H1 (cell line): ENCODE results near the gene IYD. TPM values are rescaled to one million over a fixed set of nuclear protein-coding genes. Genes with fewer than 3 reads are reported as not detected.

ENCODE experiments used
- CTCF ChIA-PET: fragments of 300-600 bp; sonication (Branson Sonifier 250); formaldehyde crosslinking; loops from one replicate; lab custom pipeline; 2021; ENCODE audit not compliant: partially characterized antibody; lab: Charles Lee
- POLR2A ChIA-PET: fragments of 300-600 bp; sonication (Branson Sonifier 250); formaldehyde crosslinking; loops from one replicate; lab custom pipeline; 2021; ENCODE audit warnings: inconsistent platforms; ENCODE audit not compliant: partially characterized antibody; lab: Charles Lee
- DNase-seq, 2 experiments: peaks; one replicate each; pipeline versions ENCODE4 v3.0.0 to v3.0.0-alpha.2; 2010 to 2022; ENCODE audit warnings: low spot score in 2 of 2, low read depth in 1 of 2, mixed read lengths in 1 of 2
- FAIRE-seq: peaks from 2 replicates; lab custom pipeline; 2011; peaks lifted over from hg19 to GRCh38; lab: Jason Lieb, UNC
- H2AFZ ChIP-seq: 2 replicates; pipeline ENCODE4 v1.8.1; 2012; ENCODE audit warnings: low read length, inconsistent platforms
- H2AK5ac ChIP-seq: 2 replicates; pipeline ENCODE4 v1.6.1; 2013; ENCODE audit warnings: low read depth, low read length
- H2BK120ac ChIP-seq: replicated peaks from 2 replicates; pipeline ENCODE3; 2013; ENCODE audit warnings: low read depth, low read length, inconsistent platforms
- H2BK12ac ChIP-seq: 2 replicates; pipeline ENCODE4 v1.6.1; 2013; ENCODE audit warnings: low read depth, low read length
- H2BK15ac ChIP-seq: 2 replicates; pipeline ENCODE4 v1.6.1; 2013; ENCODE audit warnings: low read length
- H2BK20ac ChIP-seq: 2 replicates; pipeline ENCODE4 v1.6.1; 2013; ENCODE audit warnings: low read length
- H2BK5ac ChIP-seq: 2 replicates; pipeline ENCODE4 v1.6.1; 2013; ENCODE audit warnings: low read depth, low read length
- H3K14ac ChIP-seq: 2 replicates; pipeline ENCODE4 v1.6.1; 2013; ENCODE audit warnings: inconsistent platforms; ENCODE audit not compliant: insufficient read length
- H3K18ac ChIP-seq: 2 replicates; pipeline ENCODE4 v1.6.1; 2013; ENCODE audit warnings: low read length; ENCODE audit errors: extremely low read depth
- H3K23ac ChIP-seq: 2 replicates; pipeline ENCODE4 v1.6.1; 2013; ENCODE audit warnings: inconsistent platforms; ENCODE audit not compliant: insufficient read length
- H3K23me2 ChIP-seq: 2 replicates; pipeline ENCODE4 v1.6.1; 2013; ENCODE audit warnings: low read depth, low read length
- H3K27ac ChIP-seq: 2 replicates; pipeline ENCODE4 v1.6.1; 2011; ENCODE audit warnings: low read depth, low read length, inconsistent platforms
- H3K27me3 ChIP-seq, 4 experiments: replicated peaks in 1 of 4; 1 replicate in 1 of 4; 2 replicates in 3 of 4; pipeline versions ENCODE4 v1.6.1 to v1.8.1; 2011 to 2013; ENCODE audit warnings: low read length in 3 of 4, mild to moderate bottlenecking in 3 of 4, inconsistent platforms in 2 of 4, mixed read lengths in 2 of 4, moderate library complexity in 1 of 4; ENCODE audit not compliant: control insufficient read depth in 3 of 4, insufficient read depth in 3 of 4; ENCODE audit errors: extremely low read depth in 1 of 4
- H3K36me3 ChIP-seq, 4 experiments: 2 replicates each; pipeline versions ENCODE4 v1.6.1 to v1.8.1; 2011 to 2013; ENCODE audit warnings: mild to moderate bottlenecking in 4 of 4, low read length in 3 of 4, moderate library complexity in 2 of 4, control low read depth in 1 of 4, inconsistent platforms in 1 of 4; ENCODE audit not compliant: insufficient read depth in 4 of 4, control insufficient read depth in 2 of 4
- H3K4ac ChIP-seq: replicated peaks from 2 replicates; pipeline ENCODE3; 2013; ENCODE audit warnings: low read length, low read depth, mixed read lengths, inconsistent platforms; ENCODE audit not compliant: insufficient read length
- H3K4me1 ChIP-seq, 4 experiments: replicated peaks in 1 of 4; 1 replicate in 1 of 4; 2 replicates in 3 of 4; pipeline versions ENCODE4 v1.6.1 to v1.8.1; 2011 to 2013; ENCODE audit warnings: low read length in 3 of 4, inconsistent platforms in 2 of 4, mixed read lengths in 1 of 4; ENCODE audit not compliant: insufficient read depth in 4 of 4, control insufficient read depth in 3 of 4
- H3K4me2 ChIP-seq, 2 experiments: 2 replicates each; pipeline versions ENCODE4 v1.6.1 to v1.8.1; 2011 to 2013; ENCODE audit warnings: low read depth in 2 of 2, low read length in 2 of 2, control low read depth in 1 of 2, inconsistent platforms in 1 of 2, mild to moderate bottlenecking in 1 of 2; ENCODE audit not compliant: insufficient read depth in 1 of 2
- H3K4me3 ChIP-seq, 4 experiments: fragments of 200-600, 300-600 bp in 1 of 4; sonication (generic), shearing (Covaris generic), sonication (Bioruptor Twin) in 1 of 4; 2 replicates each; pipeline versions ENCODE4 v1.5.1 to v1.8.1; 2011 to 2016; ENCODE audit warnings: low read length in 4 of 4, low read depth in 3 of 4, control low read depth in 2 of 4, inconsistent platforms in 2 of 4, mild to moderate bottlenecking in 2 of 4, mixed read lengths in 1 of 4, moderate library complexity in 1 of 4; ENCODE audit not compliant: insufficient read depth in 2 of 4; ENCODE audit errors: extremely low read depth in 1 of 4
- H3K56ac ChIP-seq: replicated peaks from 2 replicates; pipeline ENCODE3; 2013; ENCODE audit warnings: low read depth, mild to moderate bottlenecking, mixed read lengths, low read length, inconsistent platforms; ENCODE audit not compliant: insufficient read length
- H3K79me1 ChIP-seq: 2 replicates; pipeline ENCODE4 v1.6.1; 2013; ENCODE audit warnings: low read depth, low read length, control low read depth
- H3K79me2 ChIP-seq, 2 experiments: 2 replicates each; pipeline versions ENCODE4 v1.6.1 to v1.8.1; 2012 to 2013; ENCODE audit warnings: low read length in 2 of 2, mild to moderate bottlenecking in 2 of 2, inconsistent platforms in 1 of 2; ENCODE audit not compliant: insufficient read depth in 2 of 2, control insufficient read depth in 1 of 2
- H3K9ac ChIP-seq, 4 experiments: replicated peaks in 1 of 4; 1 replicate in 1 of 4; 2 replicates in 3 of 4; pipeline versions ENCODE4 v1.6.1 to v1.8.1; 2011 to 2013; ENCODE audit warnings: low read depth in 3 of 4, low read length in 3 of 4, control low read depth in 2 of 4, mild to moderate bottlenecking in 2 of 4, moderate library complexity in 2 of 4, inconsistent platforms in 1 of 4; ENCODE audit errors: extremely low read depth in 1 of 4
- H3K9me3 ChIP-seq, 2 experiments: 2 replicates each; pipeline versions ENCODE4 v1.6.1 to v1.8.1; 2012 to 2013; ENCODE audit warnings: mild to moderate bottlenecking in 2 of 2, moderate library complexity in 2 of 2, control low read depth in 1 of 2, inconsistent platforms in 1 of 2, low read depth in 1 of 2, low read length in 1 of 2, mixed read lengths in 1 of 2; ENCODE audit not compliant: insufficient read depth in 2 of 2
- H4K20me1 ChIP-seq, 2 experiments: replicated peaks in 1 of 2; 2 replicates each; pipeline versions ENCODE3 to v1.8.1; 2011 to 2013; ENCODE audit warnings: inconsistent platforms in 2 of 2, low read length in 2 of 2, mild to moderate bottlenecking in 1 of 2; ENCODE audit not compliant: insufficient read depth in 2 of 2, control insufficient read depth in 1 of 2
- H4K5ac ChIP-seq: 2 replicates; pipeline ENCODE4 v1.6.1; 2013; ENCODE audit warnings: low read length, low read depth, mixed read lengths, inconsistent platforms; ENCODE audit not compliant: insufficient read length
- H4K8ac ChIP-seq: 2 replicates; pipeline ENCODE4 v1.8.0; 2013; ENCODE audit warnings: mild to moderate bottlenecking, moderate library complexity, low read length, inconsistent platforms; ENCODE audit not compliant: insufficient read depth; ENCODE audit errors: extremely low read depth
- H4K91ac ChIP-seq: replicated peaks from 2 replicates; pipeline ENCODE3; 2013; ENCODE audit warnings: low read length, mixed read lengths, inconsistent platforms; ENCODE audit not compliant: insufficient read length
- ATF2 ChIP-seq: IDR thresholded peaks from 2 replicates; pipeline ENCODE4 v1.6.1; 2012; ENCODE audit warnings: low read length, inconsistent platforms
- BACH1 ChIP-seq: IDR thresholded peaks from 2 replicates; pipeline ENCODE4 v1.6.1; 2012; ENCODE audit warnings: low read length, improper control_type of control experiment
- CHD2 ChIP-seq: IDR thresholded peaks from 2 replicates; pipeline ENCODE4 v1.6.1; 2012; ENCODE audit warnings: low read length, improper control_type of control experiment
- CTBP2 ChIP-seq: IDR thresholded peaks from 2 replicates; pipeline ENCODE4 v1.7.0; 2011; ENCODE audit warnings: borderline replicate concordance, mild to moderate bottlenecking, moderate library complexity, mixed read lengths, low read length; ENCODE audit not compliant: insufficient read depth, insufficient read length
- FOSL1 ChIP-seq: IDR thresholded peaks from 2 replicates; pipeline ENCODE4 v1.6.1; 2011; ENCODE audit warnings: mild to moderate bottlenecking, low read depth, low read length, moderate library complexity; ENCODE audit not compliant: insufficient read depth
- JUND ChIP-seq: IDR thresholded peaks from 2 replicates; pipeline ENCODE4 v1.6.1; 2011; ENCODE audit warnings: mild to moderate bottlenecking, improper control_type of control experiment, low read length
- KDM4A ChIP-seq: IDR thresholded peaks from one replicate; pipeline ENCODE4 v1.7.1; 2012; ENCODE audit warnings: low read depth, mild to moderate bottlenecking, moderate library complexity, low read length, inconsistent platforms; ENCODE audit not compliant: severe bottlenecking
- PHF8 ChIP-seq: fragments of 200-600 bp; sonication (generic); conservative IDR thresholded peaks from 2 replicates; pipeline ENCODE4 v1.7.1; 2012; ENCODE audit warnings: low read depth, mild to moderate bottlenecking, inconsistent platforms, low read length, moderate library complexity
- POLR2A ChIP-seq, 2 experiments: IDR thresholded peaks; 1 replicate in 1 of 2; 2 replicates in 1 of 2; pipeline ENCODE4 v1.6.1; 2011; ENCODE audit warnings: low read depth in 2 of 2, low read length in 2 of 2, mild to moderate bottlenecking in 2 of 2; ENCODE audit errors: control extremely low read depth in 1 of 2
- RNF2 ChIP-seq: fragments of 200-900, 300-1000 bp; sonication (generic); IDR thresholded peaks from 2 replicates; pipeline ENCODE4 v1.7.1; 2016; ENCODE audit warnings: borderline replicate concordance, low read depth, mild to moderate bottlenecking, antibody characterized with exemption, low read length; ENCODE audit not compliant: poor library complexity, severe bottlenecking; ENCODE audit errors: missing control alignments
- TBP ChIP-seq: IDR thresholded peaks from 2 replicates; pipeline ENCODE4 v1.6.1; 2011; ENCODE audit warnings: low read depth, low read length, improper control_type of control experiment
- YY1 ChIP-seq: IDR thresholded peaks from 2 replicates; pipeline ENCODE4 v1.6.1; 2011; ENCODE audit warnings: low read depth, mild to moderate bottlenecking, low read length
- WGBS, 2 experiments: shearing (Covaris generic) in 1 of 2; methylation state at CpG; one replicate each; pipeline versions ENCODE4 v1.1.6 to v1.1.7; 2013 to 2015; ENCODE audit warnings: low lambda C conversion rate in 2 of 2, mixed read lengths in 2 of 2, inconsistent platforms in 1 of 2, low coverage in 1 of 2, missing lambda C conversion rate in 1 of 2; ENCODE audit not compliant: insufficient replicate concordance in 2 of 2, insufficient coverage in 1 of 2, insufficient read length in 1 of 2; ENCODE audit errors: extremely low coverage in 1 of 2, missing lambda C conversion rate in 1 of 2; 5-methylcytosine and 5-hydroxymethylcytosine counted together
- polyA plus RNA-seq, 7 experiments: library from polyadenylated mRNA; depleted of rRNA in 3 of 7; stranded (reverse) in 5 of 7; unstranded in 2 of 7; fragments of >200 nt in 5 of 7; fragments of 200-250 nt in 2 of 7; gene quantifications; 1 replicate in 5 of 7; 2 replicates in 1 of 7; 4 replicates in 1 of 7; pipeline versions ENCODE4 v1.2.1 to v1.2.3, GENCODE V29; 2011 to 2013; ENCODE audit warnings: missing spikeins in 2 of 7, mixed read lengths in 2 of 7
- total RNA-seq: library from RNA; stranded (reverse); fragmentation: NEBNext Ultra II Directional; extraction: Animal tissue kit (Norgen Biotek cat#: 25700); gene quantifications from 2 replicates; pipeline ENCODE4 v1.2.1, GENCODE V29; 2021

The IYD gene
- total and polyA plus RNA-seq, 2 of the 8 experiments (the other 6 are each of a cell fraction or from before 2014, with no cell fraction given), result not detected

- Histone ChIP-seq H2BK15ac (no peak overlapping the region), H3K27me3 (no peaks in the 10 kb centered on the region), H3K4me3 (no peak overlapping the region), H2BK20ac (no peak overlapping the region), H4K91ac (no peak overlapping the region), H3K4me1 (no peaks in the 10 kb centered on the region), H3K79me2 (no peaks in the 10 kb centered on the region), H4K20me1 (no peaks in the 10 kb centered on the region), H3K18ac (no peak overlapping the region), H3K79me1 (no peaks in the 10 kb centered on the region), H3K27ac (no peak overlapping the region), H4K5ac (no peak overlapping the region), H2BK12ac (no peak overlapping the region), H3K23ac (no peak overlapping the region), H3K23me2 (no peaks in the 10 kb centered on the region; the same call in 1 of the 2 replicates), H2AFZ (no peak overlapping the region), H3K14ac (no peak overlapping the region), H3K4ac (no peak overlapping the region), H4K8ac (no peak overlapping the region), H3K36me3 (no peaks in the 10 kb centered on the region), H3K56ac (no peak overlapping the region), H3K4me2 (no peak overlapping the region), H3K9ac (no peak overlapping the region), H2BK5ac (no peak overlapping the region), H2AK5ac (no peak overlapping the region), H2BK120ac (no peak overlapping the region), H3K9me3 (no peaks in the 10 kb centered on the region)
- ChIA-PET CTCF (interaction anchor here (1.3 to 2.3 kb wide), 2 partner anchors 16 to 17 kb away, joined by 4 to 7 read pairs; no protein-coding TSS in a partner anchor), POLR2A (no interaction called here)
- no peak for FAIRE-seq
- WGBS, 2 experiments, result 92% methylated on average over 4 of the region's 4 CpGs; no CpG with 5 or more reads in 1 of the 2 experiments
- no peak for DNase-seq
- TF ChIP-seq FOSL1 (no peak), TBP (no peak), JUND (no peak), BACH1 (no peak), ATF2 (no peak), POLR2A (IDR thresholded peaks at IDR 0.05; ENCODE audit: control extremely low read depth in 1 of 2, low read depth in 2 of 2, low read length in 2 of 2) (no peak), CTBP2 (no peak), KDM4A (no peak), YY1 (no peak), PHF8 (no peak), RNF2 (no peak), CHD2 (no peak)
Observed at GRCh38 chr6:150377211-150377781, 8.5 kb downstream of the IYD start.
